H9 (cell line): ENCODE results near the gene PHGDH. TPM values are rescaled to one million over a fixed set of nuclear protein-coding genes. Genes with fewer than 3 reads are reported as not detected.

Source experiments
- DNase-seq: peaks from one replicate; pipeline ENCODE4 v3.0.0-alpha.2; 2017
- H2AFZ ChIP-seq: one replicate; pipeline ENCODE4 v1.6.1; 2013; ENCODE audit warnings: mild to moderate bottlenecking, low read length, control low read depth, moderate library complexity
- H2AK5ac ChIP-seq: 2 replicates; pipeline ENCODE4 v1.6.1; 2013; ENCODE audit warnings: low read length, control low read depth, mixed read lengths; ENCODE audit not compliant: insufficient read length
- H2BK120ac ChIP-seq: one replicate; pipeline ENCODE4 v1.6.1; 2013; ENCODE audit warnings: low read depth, mild to moderate bottlenecking, low read length, control low read depth, inconsistent platforms; ENCODE audit not compliant: poor library complexity, severe bottlenecking
- H2BK12ac ChIP-seq: 2 replicates; pipeline ENCODE4 v1.6.1; 2013; ENCODE audit warnings: low read length, control low read depth, mixed read lengths, low read depth; ENCODE audit not compliant: insufficient read length
- H2BK15ac ChIP-seq: 2 replicates; pipeline ENCODE4 v1.6.1; 2013; ENCODE audit warnings: low read depth, low read length, control low read depth
- H2BK20ac ChIP-seq: one replicate; pipeline ENCODE4 v1.6.1; 2013; ENCODE audit warnings: low read depth, mild to moderate bottlenecking, low read length, control low read depth, inconsistent platforms; ENCODE audit not compliant: poor library complexity, severe bottlenecking
- H2BK5ac ChIP-seq: 2 replicates; pipeline ENCODE4 v1.6.1; 2013; ENCODE audit warnings: low read length, control low read depth, mixed read lengths; ENCODE audit not compliant: insufficient read length
- H3K14ac ChIP-seq: 2 replicates; pipeline ENCODE4 v1.6.1; 2013; ENCODE audit warnings: low read length, control low read depth; ENCODE audit not compliant: insufficient read depth
- H3K18ac ChIP-seq: 2 replicates; pipeline ENCODE4 v1.6.1; 2013; ENCODE audit warnings: low read depth, mild to moderate bottlenecking, mixed read lengths, low read length, control low read depth; ENCODE audit not compliant: insufficient read length
- H3K23ac ChIP-seq: 2 replicates; pipeline ENCODE4 v1.6.1; 2013; ENCODE audit warnings: low read length, control low read depth, mixed read lengths, low read depth; ENCODE audit not compliant: insufficient read length
- H3K23me2 ChIP-seq: 2 replicates; pipeline ENCODE4 v1.6.1; 2013; ENCODE audit warnings: low read depth, mild to moderate bottlenecking, mixed read lengths, low read length, control low read depth; ENCODE audit not compliant: insufficient read length, poor library complexity, severe bottlenecking
- H3K27ac ChIP-seq: 2 replicates; pipeline ENCODE4 v1.5.1; 2013; ENCODE audit warnings: low read length, control low read depth, mixed read lengths, low read depth; ENCODE audit not compliant: insufficient read length
- H3K27me3 ChIP-seq: 2 replicates; pipeline ENCODE4 v1.6.1; 2013; ENCODE audit warnings: low read length, control low read depth, inconsistent platforms; ENCODE audit not compliant: insufficient read depth
- H3K4ac ChIP-seq: 2 replicates; pipeline ENCODE4 v1.6.1; 2013; ENCODE audit warnings: low read depth, mild to moderate bottlenecking, control low read depth, inconsistent platforms, low read length, moderate library complexity
- H3K4me1 ChIP-seq: 2 replicates; pipeline ENCODE4 v1.6.1; 2013; ENCODE audit warnings: low read length, control low read depth, inconsistent platforms; ENCODE audit not compliant: insufficient read depth
- H3K4me2 ChIP-seq: 2 replicates; pipeline ENCODE4 v1.6.1; 2013; ENCODE audit warnings: low read length, control low read depth, mixed read lengths; ENCODE audit not compliant: insufficient read length, insufficient read depth
- H3K56ac ChIP-seq: 2 replicates; pipeline ENCODE4 v1.6.1; 2013; ENCODE audit warnings: low read depth, mild to moderate bottlenecking, mixed read lengths, low read length, control low read depth; ENCODE audit not compliant: insufficient read length
- H3K79me1 ChIP-seq: 2 replicates; pipeline ENCODE4 v1.6.1; 2013; ENCODE audit warnings: low read depth, mild to moderate bottlenecking, moderate library complexity, low read length, control low read depth, inconsistent platforms; ENCODE audit not compliant: insufficient read depth, poor library complexity, severe bottlenecking
- H3K79me2 ChIP-seq: 2 replicates; pipeline ENCODE4 v1.6.1; 2013; ENCODE audit warnings: low read length, control low read depth, inconsistent platforms; ENCODE audit not compliant: insufficient read depth
- H3K9ac ChIP-seq: 2 replicates; pipeline ENCODE4 v1.6.1; 2013; ENCODE audit warnings: low read length, control low read depth, mixed read lengths; ENCODE audit not compliant: insufficient read length; ENCODE audit errors: extremely low read depth
- H3K9me3 ChIP-seq: one replicate; pipeline ENCODE4 v1.6.1; 2013; ENCODE audit warnings: low read depth, low read length, inconsistent platforms; ENCODE audit not compliant: control insufficient read depth
- H3T11ph ChIP-seq: one replicate; pipeline ENCODE4 v1.6.1; 2013; ENCODE audit warnings: mild to moderate bottlenecking, low read length, control low read depth, inconsistent platforms
- H4K20me1 ChIP-seq: one replicate; pipeline ENCODE4 v1.6.1; 2013; ENCODE audit not compliant: control insufficient read depth, insufficient read length, insufficient read depth
- H4K5ac ChIP-seq: 2 replicates; pipeline ENCODE4 v1.6.1; 2013; ENCODE audit warnings: low read depth, mild to moderate bottlenecking, mixed read lengths, low read length, control low read depth; ENCODE audit not compliant: insufficient read length
- H4K8ac ChIP-seq: replicated peaks from 2 replicates; pipeline ENCODE4 v1.6.1; 2013; ENCODE audit warnings: low read length, control low read depth, mixed read lengths, low read depth; ENCODE audit not compliant: insufficient read length
- H4K91ac ChIP-seq: 2 replicates; pipeline ENCODE4 v1.6.1; 2013; ENCODE audit warnings: low read depth, mild to moderate bottlenecking, moderate library complexity, mixed read lengths, low read length, control low read depth; ENCODE audit not compliant: insufficient read length
- H3K27ac Mint-ChIP-seq, 3 experiments: 2 replicates in 2 of 3; 3 replicates in 1 of 3; pipeline ENCODE4 v1.8.0; 2020 to 2021; ENCODE audit warnings: mixed read lengths in 3 of 3, mild to moderate bottlenecking in 1 of 3, moderate library complexity in 1 of 3
- H3K27me3 Mint-ChIP-seq: 2 replicates; pipeline ENCODE4 v1.8.0; 2021; ENCODE audit warnings: low read depth, mild to moderate bottlenecking, moderate library complexity, mixed read lengths
- H3K36me3 Mint-ChIP-seq, 3 experiments: 2 replicates in 2 of 3; 3 replicates in 1 of 3; pipeline ENCODE4 v1.8.0; 2020 to 2021; ENCODE audit warnings: low read depth in 3 of 3, mixed read lengths in 3 of 3; ENCODE audit not compliant: insufficient read depth in 1 of 3
- H3K4me1 Mint-ChIP-seq, 2 experiments: 2 replicates each; pipeline ENCODE4 v1.8.0; 2020; ENCODE audit warnings: mixed read lengths in 2 of 2
- H3K4me3 Mint-ChIP-seq, 2 experiments: 2 replicates in 1 of 2; 3 replicates in 1 of 2; pipeline ENCODE4 v1.8.0; 2020 to 2021; ENCODE audit warnings: mild to moderate bottlenecking in 2 of 2, mixed read lengths in 2 of 2, moderate library complexity in 1 of 2
- H3K9me3 Mint-ChIP-seq, 2 experiments: 2 replicates in 1 of 2; 3 replicates in 1 of 2; pipeline ENCODE4 v1.8.0; 2020; ENCODE audit warnings: mild to moderate bottlenecking in 2 of 2, mixed read lengths in 2 of 2, moderate library complexity in 1 of 2
- CTCF ChIP-seq: fragments of 200-600 bp; sonication (generic); conservative IDR thresholded peaks from 3 replicates; pipeline ENCODE4 v1.8.0; 2021; ENCODE audit warnings: antibody characterized with exemption, mild to moderate bottlenecking
- WGBS: extraction: QIAGEN DNeasy Blood & Tissue Kit; methylation state at CpG from one replicate; pipeline ENCODE4 v1.1.7; 2013; ENCODE audit warnings: missing lambda C conversion rate, low lambda C conversion rate, mixed read lengths; ENCODE audit not compliant: insufficient read length; ENCODE audit errors: extremely low coverage; 5-methylcytosine and 5-hydroxymethylcytosine counted together
- total RNA-seq: library from RNA; stranded (reverse); gene quantifications from 2 replicates; pipeline ENCODE4 v1.2.1, GENCODE V29; 2021

Gene PHGDH
- total RNA-seq, 1 experiment from 2014 or later = 458 TPM

- H3K27ac Mint-ChIP-seq = peak overlapping the region in 2 of 3 experiments; percentile 12 to 37; a peak in 4 of 7 replicates
- H2BK120ac ChIP-seq = no peak overlapping the region
- no peak for TF ChIP-seq CTCF
Observed at GRCh38 chr1:119790451-119791198, 78.9 kb downstream of the PHGDH start.

More at GRCh38 chr1:119790451-119791198, 78.9 kb downstream of the PHGDH start:
- Histone ChIP-seq H2AFZ (no peak overlapping the region), H2BK20ac (no peak overlapping the region), H3K79me2 (no peaks in the 10 kb centered on the region), H4K5ac (no peak overlapping the region), H3K4me1 (no peaks in the 10 kb centered on the region), H4K8ac (no peak overlapping the region), H2AK5ac (no peak overlapping the region), H2BK5ac (no peak overlapping the region), H3T11ph (no peak overlapping the region), H3K4me2 (no peak overlapping the region), H3K79me1 (no peaks in the 10 kb centered on the region), H3K14ac (no peak overlapping the region), H4K20me1 (no peaks in the 10 kb centered on the region), H2BK15ac (no peak overlapping the region), H3K23ac (no peak overlapping the region), H3K56ac (no peak overlapping the region), H3K27ac (no peak overlapping the region), H4K91ac (no peak overlapping the region), H3K23me2 (no peaks in the 10 kb centered on the region), H3K9me3 (no peaks in the 10 kb centered on the region), H3K4ac (no peak overlapping the region), H3K9ac (no peak overlapping the region), H3K27me3 (no peaks in the 10 kb centered on the region), H3K18ac (no peak overlapping the region), H2BK12ac (no peak overlapping the region)
- no peaks in the 10 kb centered on the region; the same call in 1 of the 2 replicates for H3K27me3 Mint-ChIP-seq
- H3K9me3 Mint-ChIP-seq = no peaks in the 10 kb centered on the region
- no peak overlapping the region for H3K4me3 Mint-ChIP-seq
- peaks cover 0 to 10% of the 10 kb centered on the region in 2 experiments; a peak in 3 of 4 replicates for H3K4me1 Mint-ChIP-seq
- H3K36me3 Mint-ChIP-seq = no peaks in the 10 kb centered on the region
- no peak for DNase-seq
- no CpG with 5 or more reads among the region's 9 CpGs for WGBS
